NCI-H2081 treated with DMSO at 0.1 percent for 48 hours (cell line): Measurements from ENCODE around the gene DCLK3.

ENCODE experiments used
- DNase-seq: peaks from one replicate; lab custom pipeline; 2025; lab: John Stamatoyannopoulos, UW

The DCLK3 gene

DNA sequence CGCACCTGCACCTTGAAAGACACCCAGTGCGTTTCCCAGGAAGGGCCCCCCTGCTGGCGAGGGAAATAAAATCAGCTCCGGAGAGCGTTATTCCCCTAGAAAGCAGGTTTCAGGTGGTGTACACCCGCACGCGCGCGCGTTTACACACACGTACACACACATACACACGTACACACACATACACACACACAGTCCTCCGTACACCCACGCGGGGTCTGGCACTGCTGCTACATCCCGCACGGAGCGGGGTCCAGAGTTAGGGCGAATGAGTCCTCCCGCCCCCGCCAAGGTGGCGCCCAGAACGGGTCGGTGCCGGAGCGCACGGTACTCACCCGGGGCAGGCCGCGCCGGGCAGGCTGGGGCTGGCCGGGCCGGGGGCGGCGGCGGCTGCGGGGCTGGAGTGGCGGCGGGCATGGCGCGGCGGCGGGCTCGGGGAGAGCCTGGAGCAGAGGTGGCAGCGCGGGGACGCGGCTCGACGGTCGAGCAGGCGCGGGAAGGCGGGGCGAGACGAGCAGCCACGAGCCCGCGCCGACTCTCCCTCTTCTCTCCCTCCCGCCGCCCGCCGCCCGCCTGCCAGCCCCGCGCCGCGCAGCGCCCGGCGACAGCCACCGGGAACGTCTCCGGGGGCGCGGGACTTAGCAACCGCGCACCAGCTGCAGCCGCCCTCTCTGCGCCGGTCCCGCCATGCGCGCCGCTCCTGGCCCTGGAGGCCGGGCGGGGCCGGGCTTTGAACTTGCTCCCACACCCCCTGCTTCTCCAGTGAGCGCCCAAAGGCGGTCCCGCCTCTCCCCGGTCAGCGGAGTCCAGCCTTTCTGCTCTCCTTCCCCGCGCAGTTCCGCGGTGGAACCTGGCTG is at the start of gene DCLK3:
Gene DCLK3, minus strand, starts transcription at position 704 of the 854 bp plus-strand sequence. Its CDS starts 290 bp downstream, at position 414.
- DNase-seq = no peak

GRCh38 chr3:36813305-36813704 is 49.0 kb upstream of the DCLK3 start:
- DNase-seq = no peak

GRCh38 chr3:36812240-36812639 is 47.9 kb upstream of the DCLK3 start:
- no peak for DNase-seq

- no peak for DNase-seq
These were observed 47.4 kb upstream of the DCLK3 start for GRCh38 chr3:36811768-36812167.

GRCh38 chr3:36804295-36805055 is 40.1 kb upstream of the DCLK3 start:
- no peak for DNase-seq

- no peak for DNase-seq
These were observed 38.9 kb upstream of the DCLK3 start for GRCh38 chr3:36803091-36803791.

DNA sequence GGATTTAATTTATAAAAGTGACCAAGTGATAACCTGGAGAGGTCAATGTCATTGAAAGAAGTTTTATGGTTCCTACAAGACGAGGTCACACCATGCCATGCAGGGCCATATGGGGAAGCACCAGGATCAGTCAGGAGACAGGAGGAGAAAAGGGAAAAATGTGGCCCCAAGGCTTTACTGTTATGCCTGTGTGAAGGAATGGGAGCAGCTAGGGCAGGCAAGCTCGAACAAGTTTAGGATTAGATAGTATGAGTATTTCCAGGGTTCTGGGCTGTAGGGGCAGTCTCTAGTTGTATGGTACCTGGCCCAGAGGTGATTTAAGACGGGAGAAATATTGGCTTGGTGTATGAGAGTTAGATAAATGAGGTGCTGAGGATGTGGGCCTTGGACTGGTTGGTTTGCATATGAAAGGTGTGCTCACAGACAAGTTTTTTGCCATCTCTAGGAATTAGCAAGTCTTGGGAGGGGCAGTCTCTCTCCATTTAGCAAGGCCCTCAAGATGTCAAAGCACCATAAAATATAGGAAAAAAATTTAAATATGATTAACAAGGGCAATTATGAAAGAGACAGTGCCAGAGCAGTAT is 36.3 kb upstream of the DCLK3 start:
- no peak for DNase-seq

DNA sequence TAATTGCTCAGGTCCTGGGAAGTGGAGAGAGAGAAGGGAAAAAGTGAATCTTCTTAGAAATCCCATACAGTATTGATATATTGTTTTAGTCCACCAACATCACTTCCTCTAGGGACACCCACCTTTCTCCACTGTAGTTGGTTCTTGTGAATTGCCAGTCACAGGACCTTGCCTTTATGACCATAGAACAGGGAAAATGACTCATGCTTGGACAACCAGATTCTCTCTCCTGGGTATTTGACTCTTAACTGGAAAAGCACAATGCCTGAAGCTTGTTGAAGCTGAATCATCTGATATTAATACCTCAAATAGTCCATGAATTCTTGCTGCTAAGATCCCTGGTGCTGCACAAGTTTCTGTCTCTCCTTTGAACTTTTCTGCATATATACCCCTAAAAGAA is 32.5 kb upstream of the DCLK3 start:
- DNase-seq = no peak

GRCh38 chr3:36796161-36796560 is 31.8 kb upstream of the DCLK3 start:
- DNase-seq = no peak

DNA sequence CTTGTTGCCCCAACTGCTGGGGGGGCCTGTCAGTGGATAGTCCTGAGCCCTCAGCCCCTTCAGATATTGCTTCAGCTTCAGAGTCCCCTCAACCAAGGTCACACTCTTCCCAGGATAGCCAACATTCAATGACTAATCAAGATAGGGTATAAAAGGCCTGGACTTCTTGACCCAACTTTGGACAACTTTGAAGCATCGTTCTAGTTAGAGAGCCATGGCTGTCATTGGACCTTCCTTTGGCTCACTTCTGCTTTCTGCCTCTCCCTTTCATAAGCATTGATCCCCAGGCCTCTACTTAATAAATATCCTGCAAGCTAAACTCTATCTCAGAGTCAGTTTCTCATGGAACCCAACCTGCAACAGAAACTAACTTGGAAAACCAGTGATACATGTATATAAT is 31.3 kb upstream of the DCLK3 start:
- DNase-seq = no peak

GRCh38 chr3:36792342-36792741 is 28.0 kb upstream of the DCLK3 start:
- DNase-seq = no peak

DNA sequence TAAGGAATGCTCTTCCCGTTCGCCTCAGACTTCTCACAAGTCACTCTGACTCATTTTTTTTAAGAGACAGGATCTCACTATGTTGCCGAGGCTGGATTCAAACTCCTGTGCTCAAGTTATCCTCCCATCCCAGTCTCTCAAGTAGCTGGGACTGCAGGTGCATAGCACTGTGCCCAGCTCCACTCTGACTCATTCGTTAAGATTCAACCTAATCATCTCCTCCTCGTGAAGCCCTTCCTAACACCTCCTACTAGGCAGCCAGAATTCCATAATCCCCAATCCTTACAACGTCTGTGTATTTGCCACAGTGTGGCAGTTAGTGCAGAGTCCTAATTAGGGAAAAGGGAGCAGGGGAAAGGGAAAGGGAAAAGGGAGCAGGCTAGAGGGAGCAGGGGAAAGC is 26.4 kb upstream of the DCLK3 start:
- no peak for DNase-seq

GRCh38 chr3:36786921-36787890 is 22.9 kb upstream of the DCLK3 start:
- DNase-seq = no peak

DNA sequence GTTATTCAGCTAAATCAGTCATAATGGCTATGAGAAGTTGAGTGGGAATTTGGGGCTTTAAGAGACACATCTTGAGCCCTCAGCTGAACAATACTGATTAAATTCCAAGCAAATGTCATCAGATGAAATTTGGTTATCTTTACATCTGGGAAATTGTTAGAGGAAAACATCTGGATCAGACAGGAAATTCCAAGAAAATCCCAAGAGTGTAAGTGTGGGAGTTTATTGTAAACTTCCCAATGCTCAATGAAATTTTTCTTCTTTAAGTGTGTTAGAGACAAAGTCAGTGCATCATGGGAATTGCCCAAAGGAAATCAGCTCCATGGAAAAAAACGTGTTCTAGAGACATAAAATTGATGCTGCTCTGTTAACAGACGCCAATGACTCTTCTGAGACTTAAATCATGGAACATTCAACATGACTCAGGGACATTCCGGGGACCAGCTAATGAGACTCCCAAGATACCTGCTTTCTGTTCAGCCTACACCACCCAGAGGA is 19.8 kb upstream of the DCLK3 start:
- DNase-seq = no peak

DNA sequence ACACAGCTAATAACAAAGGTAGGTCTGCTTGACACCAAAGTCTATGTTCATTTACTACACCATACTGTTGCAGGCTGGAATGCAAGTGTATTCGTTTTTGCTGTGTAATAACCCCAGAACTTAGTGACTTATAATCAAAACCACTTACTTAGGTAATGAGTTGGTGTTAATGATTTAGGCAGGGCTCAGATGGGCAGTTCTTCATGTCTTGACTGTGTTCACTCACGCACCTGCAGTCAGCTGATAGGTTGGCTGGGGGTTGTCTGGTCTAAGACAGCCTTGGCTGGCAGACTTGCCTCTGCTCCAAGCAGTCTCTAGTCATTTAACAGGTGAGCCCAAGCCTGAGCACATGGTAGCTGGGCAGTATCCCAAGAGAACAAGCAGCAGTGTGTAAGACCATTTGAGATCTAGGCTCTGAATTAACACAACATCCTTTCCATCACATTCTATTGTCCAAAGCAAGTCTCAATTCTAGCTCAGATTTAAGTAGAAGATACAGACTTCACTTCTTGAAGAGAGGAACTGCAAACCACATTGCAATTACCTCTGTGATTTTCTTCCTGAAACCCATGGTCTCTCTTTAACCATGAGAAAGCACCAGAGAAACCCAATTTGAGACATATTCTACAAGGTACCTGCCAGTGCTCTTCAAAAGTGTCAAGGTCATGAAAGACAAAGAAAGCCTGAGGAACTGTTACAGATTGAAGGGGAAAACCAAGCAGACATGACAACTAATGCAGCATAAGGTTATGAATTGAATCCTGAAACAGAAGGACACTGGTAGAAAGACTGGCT is 13.3 kb upstream of the DCLK3 start:
- no peak for DNase-seq

DNA sequence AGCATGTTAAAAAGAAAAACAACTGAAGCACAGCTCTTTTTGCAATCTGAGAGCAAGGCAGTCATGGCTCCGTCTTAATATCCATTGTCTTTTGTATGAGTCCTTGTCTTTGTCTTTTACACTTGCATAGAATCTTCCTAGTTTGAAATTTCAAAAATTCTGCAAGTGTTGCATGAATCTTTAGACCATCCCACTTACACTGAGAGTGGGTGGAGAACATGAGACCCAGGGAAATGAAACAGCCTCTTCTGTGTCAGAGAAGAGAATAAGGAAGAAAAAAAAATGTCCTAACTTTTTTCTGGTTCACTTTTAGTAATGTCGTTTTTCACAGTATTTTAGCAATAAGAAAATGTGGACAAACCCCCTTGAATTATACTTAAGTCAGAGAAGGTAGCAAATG is 12.1 kb upstream of the DCLK3 start:
- DNase-seq = no peak

DNA sequence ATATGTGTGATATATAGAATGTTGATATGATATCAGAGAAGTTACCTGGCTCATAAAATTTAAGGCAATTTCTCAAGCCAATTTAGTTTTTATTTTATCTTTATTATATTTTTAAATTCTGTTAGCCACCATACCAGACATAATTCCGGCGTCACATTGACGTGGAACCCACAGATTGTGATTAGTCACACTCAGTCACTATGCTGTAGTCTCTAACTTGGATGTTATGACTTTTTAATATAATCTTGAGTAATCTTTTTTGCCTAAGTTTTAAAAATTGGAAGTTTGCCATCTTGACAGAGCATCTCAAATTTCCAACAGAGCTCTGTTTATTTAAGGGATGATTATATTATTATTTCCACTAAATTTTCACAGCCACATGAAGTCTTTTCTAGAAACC is 9.7 kb upstream of the DCLK3 start:
- DNase-seq = no peak

- DNase-seq = no peak
These were observed 7.6 kb upstream of the DCLK3 start for GRCh38 chr3:36771931-36772330.

- no peak for DNase-seq
These were observed 5.6 kb upstream of the DCLK3 start for GRCh38 chr3:36769926-36770325.

DNA sequence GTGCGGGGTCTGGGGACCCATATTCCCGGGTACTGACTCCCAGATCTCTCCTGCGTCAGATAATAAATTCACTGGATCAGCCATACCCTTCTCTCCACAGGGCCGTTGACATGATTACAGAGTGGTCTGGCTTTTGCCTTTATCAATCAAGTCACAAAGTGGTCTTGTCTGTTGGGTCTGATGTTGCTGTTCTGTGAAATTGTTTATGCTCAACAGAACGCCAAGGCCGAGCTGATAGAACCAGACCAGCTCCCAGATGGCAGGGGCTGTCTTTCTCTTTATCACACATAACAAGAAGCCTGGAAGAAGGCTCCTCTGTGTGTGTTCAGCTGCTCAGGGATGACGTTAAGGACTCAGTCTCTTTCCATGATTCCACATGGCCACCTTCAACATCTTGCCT is 751 bp upstream of the DCLK3 start:
- DNase-seq = no peak
